GM18520 (cell line): ENCODE measurements around the gene THBS3.
"Not testable (repeated sequence)": the region's sequence is repeated elsewhere in the genome, so short reads cannot be mapped to it uniquely, and the experiment has no call there.

Source experiments
- ATAC-seq: cut with Tn5 transposase; IDR thresholded peaks from one replicate; pipeline ENCODE4 v1.9.1; 2021; ENCODE audit not compliant: unreplicated experiment

THBS3 gene

DNA sequence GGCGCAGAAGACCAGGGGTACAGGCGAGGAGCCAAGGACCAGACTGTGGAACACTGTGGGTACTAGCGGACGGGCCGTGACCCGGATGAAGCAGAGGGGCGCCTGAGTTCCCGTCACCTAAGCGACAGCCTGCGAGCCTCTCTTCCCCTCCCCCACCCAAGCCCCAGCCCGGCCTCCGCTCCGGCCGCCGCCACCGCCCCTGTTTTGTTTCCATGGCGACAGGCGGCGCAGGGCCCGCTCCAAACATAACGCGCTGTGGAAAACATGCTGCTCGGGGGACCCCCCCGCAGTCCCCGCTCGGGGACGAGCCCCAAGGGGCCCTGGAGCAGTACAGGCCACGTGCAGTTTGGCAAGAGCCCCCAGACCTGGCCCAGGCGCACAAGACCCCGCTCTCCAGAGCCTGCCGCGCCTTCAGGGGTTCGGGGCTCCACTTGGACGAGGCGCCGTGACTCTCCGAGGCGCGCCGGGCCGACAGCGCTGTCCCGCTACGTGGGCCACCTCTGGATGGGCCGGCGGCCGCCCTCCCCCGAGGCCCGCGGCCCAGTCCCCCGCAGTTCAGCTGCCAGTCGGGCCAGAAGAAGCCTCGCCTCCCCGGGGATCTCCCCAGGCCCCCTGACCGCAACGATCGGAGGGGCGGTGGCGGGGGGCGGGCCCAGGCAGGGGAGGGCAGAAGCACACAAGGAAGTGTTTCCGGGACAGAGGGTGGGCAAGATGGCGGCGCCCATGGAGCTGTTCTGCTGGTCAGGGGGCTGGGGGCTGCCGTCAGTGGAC lies 1.0 kb upstream of the THBS3 start, which contains the start of gene MTX1:
Gene MTX1 (plus strand): TSS at position 155 of the 771 bp plus-strand sequence. CDS start 110 bp downstream, at position 265.
- ATAC-seq, result peak; percentile 64

- no peak for ATAC-seq
Observed at GRCh38 chr1:155206891-155207805, 549 bp downstream of the THBS3 start.

DNA sequence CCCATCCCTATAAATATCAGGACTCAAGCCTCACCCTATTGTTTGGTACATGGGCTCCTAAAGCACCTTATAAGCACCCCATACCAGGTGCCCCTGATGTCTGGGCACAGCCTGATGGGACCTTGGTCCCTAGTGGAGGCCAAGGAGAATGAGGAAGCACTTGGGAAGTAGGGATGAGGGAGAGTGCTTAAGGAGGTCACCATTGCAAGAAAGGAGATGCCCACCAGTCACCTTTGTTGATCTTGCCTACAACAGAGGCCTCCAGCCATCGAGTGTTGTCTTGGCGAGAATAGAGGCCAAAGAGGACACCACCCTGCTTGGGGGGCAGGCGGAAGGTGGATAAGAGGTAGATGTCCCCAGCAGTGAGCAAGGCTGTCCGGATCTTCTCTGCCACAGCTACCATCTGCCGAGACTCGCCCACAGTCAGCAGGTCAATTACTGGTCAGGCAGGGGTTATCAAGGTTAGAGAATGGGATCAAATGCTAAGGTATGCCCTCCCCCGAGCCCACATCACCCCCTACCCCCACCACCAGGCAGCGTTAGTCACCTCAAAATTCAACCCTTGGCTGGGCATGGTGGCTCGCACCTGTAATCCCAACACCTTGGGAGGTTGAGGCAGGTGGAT lies 1.6 kb downstream of the THBS3 start:
- ATAC-seq, result no peak

- ATAC-seq, result no peak
Observed at GRCh38 chr1:155205035-155205434, 2.7 kb downstream of the THBS3 start.

DNA sequence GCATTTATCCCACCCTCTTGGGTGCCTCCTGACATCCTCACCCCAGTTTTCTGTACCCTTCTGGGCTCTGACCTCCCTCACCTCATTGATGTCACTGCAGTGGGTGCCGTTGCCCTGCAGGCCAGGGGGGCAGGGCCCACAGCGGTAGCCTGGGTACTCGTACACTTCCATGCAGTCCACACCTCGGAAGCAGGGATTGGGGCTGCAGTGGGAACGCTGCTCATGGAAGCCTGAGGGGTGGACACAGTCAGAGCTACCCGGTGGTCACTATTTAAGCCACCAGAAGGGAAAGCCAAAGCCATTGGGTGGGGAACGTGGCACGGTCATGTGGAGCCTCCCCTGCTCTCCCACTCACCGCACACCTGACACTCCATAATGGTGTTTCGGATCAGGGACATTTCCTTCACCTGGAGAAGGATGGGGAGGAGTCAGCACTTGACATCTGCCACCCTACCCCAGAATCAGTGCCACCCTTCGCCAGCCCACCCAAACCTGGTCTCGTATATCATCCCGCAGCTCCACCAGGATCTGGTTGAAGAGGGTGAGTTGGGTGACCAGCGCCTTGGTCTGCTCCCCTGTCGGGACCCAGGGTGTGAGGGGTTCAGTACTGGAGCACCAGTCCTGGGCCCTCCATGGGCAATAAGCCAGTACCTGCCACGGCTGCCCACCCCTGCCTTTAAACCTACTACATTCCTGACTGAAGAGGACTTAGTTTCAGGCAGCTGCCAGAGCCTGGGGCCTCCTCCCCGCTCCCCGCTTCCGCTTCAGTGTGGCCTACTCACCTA lies 4.8 kb downstream of the THBS3 start:
- ATAC-seq, result no peak

DNA sequence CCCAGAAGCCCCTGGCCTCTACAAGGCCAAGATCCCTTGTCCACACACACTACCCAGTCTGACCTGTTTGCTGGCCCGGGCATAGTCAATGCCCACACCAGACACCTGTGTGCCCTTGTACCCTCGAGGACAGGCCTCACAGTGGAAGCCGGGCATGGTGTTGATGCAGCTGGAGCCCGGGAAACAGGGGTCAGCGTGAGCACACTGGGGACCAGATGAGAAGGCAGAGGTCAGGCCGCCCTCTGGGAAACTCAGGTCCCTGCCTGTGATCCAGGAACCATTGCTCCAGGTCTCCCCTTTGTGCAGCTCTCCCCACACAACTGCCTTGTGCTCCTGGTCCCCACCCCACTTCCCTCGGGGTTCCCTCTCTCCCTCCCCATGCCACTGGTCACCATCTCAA lies 5.5 kb downstream of the THBS3 start:
- ATAC-seq, result no peak

DNA sequence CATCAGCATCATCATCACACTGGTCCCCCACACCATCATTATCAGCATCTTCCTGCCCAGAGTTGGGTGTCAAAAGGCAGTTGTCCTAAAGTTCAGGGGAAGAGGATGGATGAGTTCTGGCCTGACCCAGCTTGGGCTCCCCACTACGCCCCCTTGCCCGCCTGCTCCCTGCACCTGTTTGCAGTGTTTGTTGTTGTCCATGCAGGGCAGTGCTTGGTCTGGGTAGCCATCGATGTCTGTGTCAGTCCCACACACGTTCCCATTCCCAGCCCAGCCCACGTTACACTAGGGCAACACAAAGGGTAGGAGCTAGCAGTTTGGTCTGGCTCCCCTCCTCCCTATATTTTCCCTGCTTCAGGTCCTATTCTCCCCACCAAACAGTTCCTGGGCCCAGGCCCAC lies 6.8 kb downstream of the THBS3 start:
- ATAC-seq, result no peak

GRCh38 chr1:155199792-155200191 lies 7.9 kb downstream of the THBS3 start:
- ATAC-seq, result no peak

GRCh38 chr1:155198547-155198906 lies 9.2 kb downstream of the THBS3 start:
- no peak for ATAC-seq

DNA sequence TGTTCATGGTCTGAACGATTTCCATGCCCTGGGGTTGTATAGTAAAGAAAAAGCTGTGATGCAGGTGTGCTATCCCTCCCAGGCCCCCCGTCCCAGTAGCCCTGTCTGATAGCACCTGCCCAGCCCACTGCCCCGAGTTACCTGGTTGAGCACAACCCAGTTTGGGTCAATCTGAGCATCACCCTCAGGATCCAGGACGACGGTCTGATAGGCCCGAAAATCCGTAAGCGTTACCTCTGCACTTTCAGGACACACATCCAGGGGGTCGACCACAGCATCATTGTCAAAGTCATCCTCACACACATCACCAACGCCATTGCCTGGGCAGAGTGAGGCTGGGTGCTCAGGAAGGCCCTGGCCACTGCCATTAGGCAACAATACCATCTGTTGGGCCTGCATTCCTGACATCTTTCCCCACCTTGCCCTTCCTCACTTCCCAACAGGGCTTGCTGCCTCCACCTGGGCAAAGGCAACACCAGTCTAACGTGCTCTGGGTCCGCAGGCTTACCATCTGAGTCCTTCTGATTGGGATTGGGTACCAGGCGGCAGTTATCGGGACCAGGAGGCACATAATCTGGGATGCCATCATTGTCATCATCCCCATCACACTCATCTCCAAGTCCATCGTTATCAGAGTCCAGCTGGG lies 9.7 kb downstream of the THBS3 start:
- no peak for ATAC-seq

DNA sequence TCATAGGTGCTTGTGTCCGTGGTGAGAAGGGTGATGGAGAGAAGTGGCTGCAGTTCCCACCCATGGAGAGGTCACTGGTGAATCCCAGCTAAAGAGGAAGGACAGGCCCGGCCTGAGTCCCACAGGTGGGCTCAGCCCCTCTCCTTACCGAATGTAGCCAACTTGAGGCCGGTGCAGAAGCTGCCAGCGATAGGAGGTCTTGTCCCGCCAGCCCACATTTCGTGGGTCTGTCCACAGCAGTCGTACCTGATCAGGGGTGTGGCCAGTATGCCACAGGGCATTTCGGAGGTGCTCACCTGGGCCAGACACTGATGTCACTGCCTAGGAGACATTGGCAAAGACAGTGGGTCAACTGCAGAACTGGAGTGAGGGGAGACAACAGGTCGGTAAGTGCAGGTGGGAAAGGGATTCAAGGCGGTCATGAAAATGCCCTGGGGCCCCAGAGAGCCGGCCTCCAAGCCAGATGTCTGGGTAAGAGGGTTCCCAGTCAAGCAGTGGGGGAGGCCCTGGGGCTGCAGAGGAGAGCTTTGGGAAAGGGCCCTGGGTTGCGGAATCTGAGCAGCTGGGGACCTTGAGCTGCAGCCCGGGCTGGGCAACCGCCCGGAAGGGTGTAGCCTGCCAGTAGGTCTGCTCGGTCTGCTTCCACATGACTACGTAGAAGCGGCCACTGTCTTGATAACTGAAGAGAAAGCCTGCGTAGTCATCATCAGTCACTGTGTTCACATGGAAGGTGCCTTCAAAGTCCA lies 10.6 kb downstream of the THBS3 start:
- no peak for ATAC-seq

DNA sequence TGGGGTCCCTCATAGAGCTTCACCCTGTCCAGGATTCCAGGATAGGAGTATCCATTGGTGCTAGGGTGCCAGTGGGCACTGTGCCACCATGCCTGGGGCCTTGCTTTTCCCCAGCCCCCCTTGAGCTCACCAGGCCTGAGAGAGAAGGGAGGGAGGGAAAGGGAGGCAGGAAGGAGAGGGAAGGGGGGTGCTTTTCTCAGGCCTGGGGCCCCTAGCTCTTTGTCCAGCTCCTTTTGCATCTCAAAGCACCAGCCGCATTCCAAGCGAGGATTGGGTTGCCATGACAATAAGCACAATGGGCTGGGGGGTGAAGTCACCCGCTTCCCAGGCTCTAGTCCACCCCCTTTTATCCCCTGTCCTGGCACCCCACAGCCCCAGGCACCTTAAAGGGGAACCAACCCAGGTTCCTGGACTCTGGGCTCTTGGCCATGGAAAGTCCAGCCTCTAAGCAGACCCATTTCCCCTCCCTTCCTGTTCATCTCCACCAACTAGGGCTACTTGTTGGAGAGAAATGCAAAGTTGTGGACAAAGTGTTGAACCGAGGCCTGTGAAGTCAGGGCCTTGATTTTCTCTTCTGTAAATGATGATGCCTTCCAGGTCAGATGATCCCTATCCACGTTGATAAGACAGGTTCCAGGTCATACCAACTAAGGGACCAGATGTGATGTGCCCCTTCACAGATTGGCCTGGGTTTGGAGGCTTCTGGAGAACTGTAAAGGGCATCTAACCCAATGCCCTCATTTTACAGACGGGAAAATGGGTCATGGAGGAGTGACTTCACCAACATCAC lies 11.4 kb downstream of the THBS3 start:
- ATAC-seq, result no peak

DNA sequence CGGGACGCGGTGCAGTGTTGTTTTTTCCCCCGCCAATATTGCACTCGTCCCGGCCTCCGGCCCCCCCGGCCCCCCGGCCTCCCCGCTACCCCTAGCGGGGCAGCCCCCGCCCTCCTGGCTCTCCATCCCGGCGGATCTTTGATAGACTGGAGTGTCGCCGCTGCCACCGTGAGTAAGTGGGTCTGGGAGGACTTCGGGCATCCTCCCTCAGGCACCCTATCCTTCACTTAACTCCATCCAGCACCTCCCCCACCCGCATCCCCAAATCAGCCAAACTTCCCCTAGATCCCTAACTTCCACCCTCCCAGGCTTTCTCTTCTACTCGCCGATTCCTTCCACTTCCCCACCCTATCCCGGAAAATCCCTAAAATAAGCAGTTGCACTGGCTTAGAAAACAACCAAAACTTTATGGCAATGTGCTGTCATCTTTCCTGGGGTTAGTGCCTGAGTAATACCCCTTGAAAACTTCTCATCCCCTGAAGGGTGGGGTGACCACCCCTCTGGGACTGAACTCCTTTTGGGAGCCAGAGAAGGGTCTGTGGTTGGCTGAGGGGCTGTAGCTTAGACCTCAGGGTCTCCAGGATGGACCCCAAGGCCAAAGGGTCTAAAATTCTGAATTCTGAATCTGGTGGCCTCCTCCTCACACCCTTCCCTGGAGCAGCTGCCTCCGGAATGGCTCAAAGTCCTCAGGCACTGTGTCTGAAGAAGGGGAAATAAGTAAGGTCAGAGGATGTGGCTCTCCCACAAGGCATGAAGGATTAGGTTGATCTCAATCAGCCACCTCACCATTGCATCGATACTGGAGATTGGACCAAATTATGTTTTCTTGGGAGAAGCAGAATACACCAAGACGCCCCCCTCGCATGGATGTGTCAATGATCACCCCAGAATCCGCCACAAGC lies 12.2 kb downstream of the THBS3 start:
- ATAC-seq, result no peak

GRCh38 chr1:155193991-155194240 lies 13.8 kb downstream of the THBS3 start:
- not testable (repeated sequence) for ATAC-seq

- peak; percentile 54 for ATAC-seq
Observed at GRCh38 chr1:155193275-155193990, 14.3 kb downstream of the THBS3 start.

DNA sequence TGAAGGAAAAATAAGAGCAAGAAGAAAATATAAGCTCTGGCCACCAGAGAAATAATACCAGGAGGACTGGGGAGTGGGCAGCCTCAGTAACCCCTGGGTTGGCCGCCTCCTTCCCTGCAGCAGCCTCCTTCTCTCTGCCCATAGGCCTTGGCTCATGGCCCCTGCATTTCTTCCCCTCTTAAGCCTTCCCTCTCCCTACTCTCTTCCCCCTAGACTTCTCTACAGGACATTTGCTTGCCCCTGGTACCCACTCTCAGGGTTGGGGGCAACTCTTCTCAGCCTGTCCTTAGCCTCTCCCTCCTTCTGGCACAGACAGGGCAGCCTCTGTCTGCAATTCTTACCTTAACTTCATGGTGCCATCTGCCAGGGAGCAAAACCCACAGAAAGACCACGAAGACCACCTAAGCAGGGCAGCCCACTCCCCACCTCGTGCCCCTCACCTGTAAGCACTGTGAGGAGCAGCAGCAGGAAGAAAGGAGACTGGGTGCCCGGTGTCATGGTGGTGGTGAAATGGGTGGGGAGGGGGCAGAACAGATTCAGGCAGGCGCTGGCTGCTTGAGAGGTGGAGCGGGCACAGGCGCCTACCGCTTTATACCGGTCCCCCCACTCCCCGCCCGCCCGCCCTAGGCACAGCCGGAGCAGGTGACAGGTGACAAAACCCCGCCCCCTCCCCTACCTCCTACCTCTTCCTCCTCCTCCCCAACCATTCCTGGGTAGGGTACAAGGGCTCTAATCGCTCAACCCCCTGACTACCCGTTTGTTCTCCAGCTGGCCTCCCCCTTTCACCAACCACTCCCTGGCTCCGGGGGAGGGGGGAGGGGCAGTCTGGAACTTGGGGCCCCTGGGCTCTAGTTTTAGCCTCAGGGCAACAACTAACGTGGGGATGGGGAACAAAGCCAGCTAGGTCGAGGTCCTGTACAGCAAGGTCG lies 15.1 kb downstream of the THBS3 start:
- ATAC-seq, result no peak
